BJ (cell line): ENCODE data around the gene HPDL. TPM values are rescaled to one million over a fixed set of nuclear protein-coding genes. Genes with fewer than 3 reads are reported as not detected.

Experiments used
- CTCF ChIA-PET: fragments of 350-600 bp; formaldehyde crosslinking; extraction: SDS; loops from one replicate; lab custom pipeline; 2021; ENCODE audit warnings: antibody characterized with exemption, inconsistent platforms; lab: Yijun Ruan, JAX
- POLR2A ChIA-PET: fragments of 300-600 bp; sonication (Branson Sonifier 250); formaldehyde crosslinking; extraction: SDS; loops from one replicate; lab custom pipeline; 2021; ENCODE audit warnings: antibody characterized with exemption; lab: Charles Lee
- DNase-seq: peaks from one replicate; pipeline ENCODE4 v3.0.0-alpha.2; 2011; ENCODE audit warnings: low read depth
- H3K27me3 ChIP-seq: 2 replicates; pipeline ENCODE4 v1.6.0; 2011; ENCODE audit warnings: low read length; ENCODE audit not compliant: control insufficient read depth, insufficient read depth
- H3K36me3 ChIP-seq: 2 replicates; pipeline ENCODE4 v1.5.1; 2011; ENCODE audit warnings: low read length; ENCODE audit not compliant: control insufficient read depth, insufficient read depth
- H3K4me3 ChIP-seq: 2 replicates; pipeline ENCODE4 v1.5.1; 2011; ENCODE audit warnings: low read depth, mild to moderate bottlenecking, control low read depth, low read length
- CTCF ChIP-seq: IDR thresholded peaks from 2 replicates; pipeline ENCODE4 v1.5.1; 2011; ENCODE audit warnings: low read depth, mild to moderate bottlenecking, control low read depth, inconsistent platforms, low read length, moderate library complexity; ENCODE audit not compliant: insufficient read depth
- polyA plus RNA-seq: library from polyadenylated mRNA; depleted of rRNA; stranded (reverse); fragments of >200 nt; gene quantifications from 2 replicates; pipeline ENCODE4 v1.2.3, GENCODE V29; 2011

HPDL gene
- polyA plus RNA-seq, 1 experiment, result 0.56 TPM

- no peak for DNase-seq
- ChIA-PET POLR2A (no interaction called here), CTCF (interaction anchor here (1.0 to 2.1 kb wide), 4 partner anchors 187 to 294 kb away, joined by 4 to 11 read pairs (median 6); partner anchors contain the start of gene UROD)
- no peak for TF ChIP-seq CTCF
- H3K27me3 ChIP-seq, result no peaks in the 10 kb centered on the region
- no peak overlapping the region for H3K4me3 ChIP-seq
- no peaks in the 10 kb centered on the region for H3K36me3 ChIP-seq
These were observed 20.4 kb upstream of the HPDL start for GRCh38 chr1:45306319-45306718.

- H3K27me3 ChIP-seq, result no peaks in the 10 kb centered on the region
- CTCF ChIA-PET, result interaction anchor here (1.5 to 1.6 kb wide), 2 partner anchors 293 to 295 kb away, joined by 4 read pairs; partner anchors contain the start of gene UROD
- POLR2A ChIA-PET, result no interaction called here
- no peak overlapping the region for H3K4me3 ChIP-seq
- DNase-seq, result no peak
- H3K36me3 ChIP-seq, result no peaks in the 10 kb centered on the region
- no peak for TF ChIP-seq CTCF
These were observed 19.8 kb upstream of the HPDL start for GRCh38 chr1:45306905-45307304.

GRCh38 chr1:45314266-45314665 lies 12.4 kb upstream of the HPDL start:
- ChIA-PET CTCF (interaction anchor here (0.7 to 1.5 kb wide), 3 partner anchors 14 to 300 kb away, joined by 3 to 7 read pairs (median 3); no protein-coding TSS in a partner anchor), POLR2A (no interaction called here)
- no peak for TF ChIP-seq CTCF
- DNase-seq, result no peak
- no peak overlapping the region for H3K4me3 ChIP-seq
- peaks cover 3% of the 10 kb centered on the region; the same call in 1 of the 2 replicates for H3K27me3 ChIP-seq
- no peaks in the 10 kb centered on the region for H3K36me3 ChIP-seq

DNA sequence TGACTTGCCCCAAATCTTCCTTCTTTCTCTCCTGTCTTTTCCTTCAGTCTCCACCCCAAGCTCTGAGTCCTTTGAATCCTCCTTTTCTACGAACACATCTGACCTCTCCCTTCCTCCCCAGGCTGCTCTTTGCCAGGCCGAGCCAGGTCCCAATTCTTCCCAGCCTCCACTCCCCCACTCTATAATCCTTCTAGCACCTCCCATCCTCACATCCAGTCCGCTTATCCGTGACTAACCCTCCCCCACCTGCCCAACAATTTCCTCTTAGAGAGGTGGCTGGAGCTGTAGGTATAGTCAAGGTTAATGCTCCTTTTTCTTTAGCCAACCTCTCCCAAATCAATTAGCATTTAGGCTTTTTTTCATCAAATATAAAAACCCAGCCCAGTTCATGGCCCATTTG lies 9.5 kb upstream of the HPDL start:
- DNase-seq, result no peak
- ChIA-PET POLR2A (no interaction called here), CTCF (no interaction called here)
- no peak for TF ChIP-seq CTCF
- Histone ChIP-seq H3K36me3 (no peaks in the 10 kb centered on the region), H3K27me3 (peaks cover 3% of the 10 kb centered on the region; the same call in 1 of the 2 replicates), H3K4me3 (no peak overlapping the region)

DNA sequence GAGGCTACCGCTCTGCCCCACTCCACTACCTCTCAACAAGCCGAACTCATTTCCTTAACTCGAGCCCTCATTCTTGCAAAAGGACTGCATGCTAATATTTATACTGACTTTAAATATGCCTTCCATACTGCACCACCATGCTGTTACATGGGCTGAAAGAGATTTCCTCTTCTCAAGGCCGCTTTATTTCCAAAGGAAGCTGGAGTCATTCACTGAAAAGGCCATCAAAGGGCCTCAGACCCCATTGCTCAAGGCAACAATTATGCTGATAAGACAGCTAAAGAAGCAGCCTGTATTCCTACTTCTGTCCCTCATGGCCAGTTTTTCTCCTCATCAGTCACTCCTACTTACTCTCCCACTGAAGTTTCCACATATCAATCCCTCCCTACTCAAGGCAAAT lies 6.9 kb upstream of the HPDL start:
- POLR2A ChIA-PET, result no interaction called here
- CTCF ChIA-PET, result interaction anchor here (1.1 to 2.4 kb wide), 2 partner anchors 302 to 306 kb away, joined by 3 to 8 read pairs; no protein-coding TSS in a partner anchor
- Histone ChIP-seq H3K27me3 (peaks cover 3% of the 10 kb centered on the region; the same call in 1 of the 2 replicates), H3K4me3 (no peak overlapping the region), H3K36me3 (no peaks in the 10 kb centered on the region)
- no peak for TF ChIP-seq CTCF
- DNase-seq, result no peak
